HCT116 (cell line): ENCODE data around the gene N4BP2. TPM values are rescaled to one million over a fixed set of nuclear protein-coding genes. Genes with fewer than 3 reads are reported as not detected.

ENCODE experiments used
- ATAC-seq: fragments of 200-7000 bp; cut with Tn5 transposase; 2 replicates; pipeline ENCODE4 v1.9.1; 2020; ENCODE audit warnings: mild to moderate bottlenecking, moderate library complexity
- BruUV-seq: library from RNA; stranded (reverse); fragments of 400-500 nt; replicated peaks from 2 replicates; lab custom pipeline; 2021; lab: Mats Ljungman, UMichigan
- CTCF ChIA-PET: fragments of 300-600 bp; sonication (Branson Sonifier 250); formaldehyde crosslinking; loops from one replicate; lab custom pipeline; 2021; ENCODE audit warnings: antibody characterized with exemption; lab: Charles Lee
- POLR2A ChIA-PET: fragments of 300-600, 350-600 bp; sonication (Branson Sonifier 250); formaldehyde crosslinking; loops from one replicate; lab custom pipeline; 2021; ENCODE audit warnings: antibody characterized with exemption; lab: Charles Lee
- RAD21 ChIA-PET, 2 experiments: fragments of 300-600 bp; sonication (Branson Sonifier 250); formaldehyde crosslinking; loops; one replicate each; lab custom pipeline; 2023; ENCODE audit warnings: low total read pairs in 2 of 2; ENCODE audit not compliant: uncharacterized antibody in 2 of 2, unreplicated experiment in 2 of 2, low non-redundant PET in 1 of 2; lab: Charles Lee
- DNase-seq: peaks from one replicate; pipeline ENCODE4 v3.0.0-alpha.2; 2010; ENCODE audit warnings: low read depth, low spot score
- H2AFZ ChIP-seq: fragments of 200-600 bp; shearing (Covaris generic), sonication (generic); 2 replicates; pipeline ENCODE4 v1.6.1; 2017; ENCODE audit warnings: low read depth, mixed run types, mixed read lengths, antibody characterized with exemption, low read length; ENCODE audit not compliant: poor library complexity, severe bottlenecking
- H3K27ac ChIP-seq: 2 replicates; pipeline ENCODE4 v1.5.1; 2012; ENCODE audit warnings: low read depth, low read length
- H3K27me3 ChIP-seq: fragments of 200-600 bp; sonication (generic); 2 replicates; pipeline ENCODE4 v1.6.1; 2016; ENCODE audit warnings: mixed run types, low read length, mixed read lengths; ENCODE audit not compliant: insufficient read depth
- H3K36me3 ChIP-seq, 2 experiments: fragments of 200-500 bp in 1 of 2; fragments of 200-600 bp in 1 of 2; sonication (Bioruptor generic) in 1 of 2; sonication (generic) in 1 of 2; 2 replicates each; pipeline versions ENCODE4 v1.5.1 to v1.6.1; 2014 to 2016; ENCODE audit warnings: low read length in 2 of 2, inconsistent platforms in 1 of 2, mixed read lengths in 1 of 2, mixed run types in 1 of 2; ENCODE audit not compliant: insufficient read depth in 2 of 2, control insufficient read depth in 1 of 2
- H3K4me1 ChIP-seq, 2 experiments: fragments of 200-600 bp in 1 of 2; sonication (generic) in 1 of 2; 2 replicates each; pipeline versions ENCODE4 v1.5.1 to v1.6.1; 2012 to 2017; ENCODE audit warnings: low read length in 2 of 2, inconsistent platforms in 1 of 2, mild to moderate bottlenecking in 1 of 2, mixed read lengths in 1 of 2, mixed run types in 1 of 2, moderate library complexity in 1 of 2; ENCODE audit not compliant: insufficient read depth in 2 of 2, control insufficient read depth in 1 of 2
- H3K4me2 ChIP-seq: fragments of 200-600 bp; sonication (generic); 2 replicates; pipeline ENCODE4 v1.6.1; 2017; ENCODE audit warnings: mixed run types, low read length, mixed read lengths
- H3K4me3 ChIP-seq, 2 experiments: fragments of 200-600 bp in 1 of 2; sonication (generic) in 1 of 2; replicated peaks in 1 of 2; 2 replicates each; pipeline ENCODE4 v1.5.1; 2011 to 2016; ENCODE audit warnings: low read length in 2 of 2, control low read depth in 1 of 2, low read depth in 1 of 2, mild to moderate bottlenecking in 1 of 2, mixed read lengths in 1 of 2, mixed run types in 1 of 2
- H3K79me2 ChIP-seq: fragments of 200-600 bp; sonication (generic); 2 replicates; pipeline ENCODE4 v1.6.1; 2017; ENCODE audit warnings: mild to moderate bottlenecking, mixed run types, low read length, moderate library complexity, mixed read lengths; ENCODE audit not compliant: insufficient read depth
- H3K9ac ChIP-seq: fragments of 200-600 bp; sonication (generic); 2 replicates; pipeline ENCODE4 v1.6.1; 2016; ENCODE audit warnings: low read length, mixed read lengths
- H3K9me2 ChIP-seq: fragments of 200-600 bp; sonication (generic), shearing (Covaris generic); 2 replicates; pipeline ENCODE4 v1.6.1; 2017; ENCODE audit warnings: mixed run types, mild to moderate bottlenecking, moderate library complexity; ENCODE audit not compliant: insufficient read depth
- H3K9me3 ChIP-seq, 2 experiments: fragments of 200-500 bp in 1 of 2; fragments of 200-600 bp in 1 of 2; sonication (Bioruptor generic) in 1 of 2; sonication (generic) in 1 of 2; 2 replicates each; pipeline ENCODE4 v1.6.1; 2014 to 2017; ENCODE audit warnings: low read length in 2 of 2, mixed read lengths in 2 of 2, inconsistent platforms in 1 of 2, low read depth in 1 of 2, mild to moderate bottlenecking in 1 of 2, mixed run types in 1 of 2, moderate library complexity in 1 of 2; ENCODE audit not compliant: control insufficient read depth in 1 of 2, insufficient read depth in 1 of 2
- H4K20me1 ChIP-seq: fragments of 200-600 bp; sonication (generic), shearing (Covaris generic); 2 replicates; pipeline ENCODE4 v1.6.1; 2017; ENCODE audit warnings: mixed run types, mild to moderate bottlenecking, moderate library complexity; ENCODE audit not compliant: insufficient read depth
- CEBPB ChIP-seq: IDR thresholded peaks from 2 replicates; pipeline ENCODE4 v1.6.1; 2012; ENCODE audit warnings: low read depth
- EZH2phosphoT487 ChIP-seq: fragments of 200-600 bp; IDR thresholded peaks from 2 replicates; pipeline ENCODE4 v1.6.1; 2018; ENCODE audit warnings: antibody characterized with exemption, borderline replicate concordance
- JUND ChIP-seq: IDR thresholded peaks from 2 replicates; pipeline ENCODE4 v1.6.1; 2012
- POLR2AphosphoS5 ChIP-seq: IDR thresholded peaks from 2 replicates; pipeline ENCODE4 v1.6.1; 2011; ENCODE audit warnings: mild to moderate bottlenecking, low read depth, low read length, moderate library complexity
- RAD21 ChIP-seq: IDR thresholded peaks from 2 replicates; pipeline ENCODE4 v1.6.1; 2012; ENCODE audit warnings: low read depth, mild to moderate bottlenecking
- SP1 ChIP-seq: IDR thresholded peaks from 2 replicates; pipeline ENCODE4 v1.6.1; 2012; ENCODE audit warnings: low read depth
- SRF ChIP-seq: IDR thresholded peaks from 2 replicates; pipeline ENCODE4 v1.6.1; 2012; ENCODE audit warnings: low read depth
- YY1 ChIP-seq: IDR thresholded peaks from 2 replicates; pipeline ENCODE4 v1.6.1; 2011; ENCODE audit warnings: low read length, low read depth, moderate library complexity, mild to moderate bottlenecking; ENCODE audit not compliant: insufficient replicate concordance; ENCODE audit errors: extremely low read depth
- ZFX ChIP-seq: fragments of 450-650 bp; IDR thresholded peaks from 2 replicates; pipeline ENCODE4 v1.6.1; 2017
- intact Hi-C: fragments of 100-400 bp; cut with micrococcal nuclease; formaldehyde crosslinking; loops from 2 replicates; pipeline ENCODE4 v1.10.0; 2022
- total RNA-seq: library from RNA; stranded (reverse); gene quantifications from one replicate; pipeline ENCODE4 v1.2.1, GENCODE V29; 2021; ENCODE audit not compliant: unreplicated experiment
- TF ChIP-seq, protein P1 (sequence below): IDR thresholded peaks from 2 replicates; pipeline ENCODE4 v1.6.1; 2012

N4BP2 gene
- total RNA-seq, 1 experiment from 2014 or later, result 7.0 TPM

DNA sequence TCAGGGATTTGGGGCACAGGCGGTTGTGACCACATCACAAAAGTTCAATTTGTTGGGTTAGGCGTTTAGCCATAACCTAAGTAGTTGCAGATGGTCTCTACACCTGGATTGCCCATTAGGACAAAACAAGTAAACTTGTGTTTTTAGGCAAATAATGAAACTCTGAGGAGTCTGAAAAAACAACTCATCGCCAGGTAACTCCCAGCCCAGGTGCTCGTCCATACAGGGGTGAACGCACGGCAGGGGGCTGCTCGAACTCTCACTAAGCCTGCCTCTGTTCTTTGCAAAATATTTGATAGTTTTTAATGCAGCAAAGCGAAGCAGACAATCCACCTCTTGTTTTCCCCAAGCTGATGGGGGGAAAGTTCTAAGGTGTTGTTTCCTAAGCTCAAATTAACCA, 139.6 kb downstream of the N4BP2 start:
- Histone ChIP-seq H3K9me2 (no peaks in the 10 kb centered on the region), H3K36me3 (no peaks in the 10 kb centered on the region), H3K4me3 (no peak overlapping the region), H3K27ac (no peak overlapping the region), H3K4me1 (no peaks in the 10 kb centered on the region), H3K79me2 (no peaks in the 10 kb centered on the region), H4K20me1 (no peaks in the 10 kb centered on the region), H3K9me3 (no peaks in the 10 kb centered on the region), H3K4me2 (no peak overlapping the region), H3K27me3 (no peaks in the 10 kb centered on the region), H3K9ac (no peak overlapping the region), H2AFZ (no peak overlapping the region)
- ATAC-seq (no peak), DNase-seq (no peak)
- no peak for TF ChIP-seq POLR2AphosphoS5
- no peak for TF ChIP-seq JUND
- no peak for TF ChIP-seq SP1
- no peak for TF ChIP-seq RAD21
- TF ChIP-seq SRF, result no peak
- TF ChIP-seq, protein P1, sequence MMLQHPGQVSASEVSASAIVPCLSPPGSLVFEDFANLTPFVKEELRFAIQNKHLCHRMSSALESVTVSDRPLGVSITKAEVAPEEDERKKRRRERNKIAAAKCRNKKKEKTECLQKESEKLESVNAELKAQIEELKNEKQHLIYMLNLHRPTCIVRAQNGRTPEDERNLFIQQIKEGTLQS, result no peak
- no peak for TF ChIP-seq YY1
- no peak for TF ChIP-seq EZH2phosphoT487
- no peak for TF ChIP-seq ZFX
- intact Hi-C loops, result no loop called here
- RAD21 ChIA-PET, result no interaction called here
- CTCF ChIA-PET, result no interaction called here
- BruUV-seq, result no TSS peak
- POLR2A ChIA-PET, result no interaction called here

DNA sequence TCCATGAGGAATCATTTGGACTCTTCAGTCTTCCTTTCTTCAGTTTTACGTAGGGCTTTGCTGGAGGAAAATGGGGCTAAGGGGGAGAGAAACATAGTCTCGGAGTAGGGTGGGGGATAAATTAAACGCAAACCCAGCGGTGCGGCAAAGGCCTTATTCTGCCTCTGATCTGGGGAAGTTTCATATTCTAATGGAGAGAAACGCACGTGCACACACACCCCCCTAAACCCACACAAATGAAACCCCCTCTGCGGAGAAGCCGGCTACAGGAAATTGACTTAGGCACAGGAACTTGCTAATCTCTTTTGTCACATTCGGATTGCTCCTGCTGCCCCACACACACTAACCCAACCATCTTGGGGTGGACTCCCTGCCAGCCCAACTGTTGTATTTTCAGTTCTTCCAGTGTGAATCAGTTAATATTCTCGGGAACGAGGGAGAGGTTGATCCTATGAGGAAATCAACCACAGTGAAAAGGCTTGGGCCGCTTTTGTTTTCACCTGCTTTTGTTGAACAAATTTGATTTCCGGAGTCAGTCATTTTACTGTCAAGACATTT, 140.2 kb downstream of the N4BP2 start, which contains the start of gene RHOH:
TSS of gene RHOH (plus strand) at position 308 of the 558 bp plus-strand sequence. CDS start 46,356 bp downstream, outside the sequence.
- no peaks in the 10 kb centered on the region for H3K4me1 ChIP-seq
- ChIA-PET CTCF (no interaction called here), RAD21 (no interaction called here), POLR2A (no interaction called here)
- no peaks in the 10 kb centered on the region for H4K20me1 ChIP-seq
- intact Hi-C loops, result no loop called here
- no peaks in the 10 kb centered on the region for H3K36me3 ChIP-seq
- no peak within 1 kb of the TSS for H3K27ac ChIP-seq
- BruUV-seq, result no TSS peak
- no peak within 1 kb of the TSS for H3K9ac ChIP-seq
- no peak within 1 kb of the TSS for H3K4me3 ChIP-seq
- H3K9me2 ChIP-seq, result no peaks in the 10 kb centered on the region
- TF ChIP-seq CEBPB, result no peak
- TF ChIP-seq, all 23 proteins: peak for 0
- DNase-seq (no peak), ATAC-seq (no peak)
- no peak within 1 kb of the TSS for H2AFZ ChIP-seq
- no peaks in the 10 kb centered on the region for H3K9me3 ChIP-seq
- no peaks in the 10 kb centered on the region for H3K79me2 ChIP-seq
- no peak within 1 kb of the TSS for H3K4me2 ChIP-seq
- H3K27me3 ChIP-seq, result no peaks in the 10 kb centered on the region
